Measurements from ENCODE around the gene FGF3.

DNA sequence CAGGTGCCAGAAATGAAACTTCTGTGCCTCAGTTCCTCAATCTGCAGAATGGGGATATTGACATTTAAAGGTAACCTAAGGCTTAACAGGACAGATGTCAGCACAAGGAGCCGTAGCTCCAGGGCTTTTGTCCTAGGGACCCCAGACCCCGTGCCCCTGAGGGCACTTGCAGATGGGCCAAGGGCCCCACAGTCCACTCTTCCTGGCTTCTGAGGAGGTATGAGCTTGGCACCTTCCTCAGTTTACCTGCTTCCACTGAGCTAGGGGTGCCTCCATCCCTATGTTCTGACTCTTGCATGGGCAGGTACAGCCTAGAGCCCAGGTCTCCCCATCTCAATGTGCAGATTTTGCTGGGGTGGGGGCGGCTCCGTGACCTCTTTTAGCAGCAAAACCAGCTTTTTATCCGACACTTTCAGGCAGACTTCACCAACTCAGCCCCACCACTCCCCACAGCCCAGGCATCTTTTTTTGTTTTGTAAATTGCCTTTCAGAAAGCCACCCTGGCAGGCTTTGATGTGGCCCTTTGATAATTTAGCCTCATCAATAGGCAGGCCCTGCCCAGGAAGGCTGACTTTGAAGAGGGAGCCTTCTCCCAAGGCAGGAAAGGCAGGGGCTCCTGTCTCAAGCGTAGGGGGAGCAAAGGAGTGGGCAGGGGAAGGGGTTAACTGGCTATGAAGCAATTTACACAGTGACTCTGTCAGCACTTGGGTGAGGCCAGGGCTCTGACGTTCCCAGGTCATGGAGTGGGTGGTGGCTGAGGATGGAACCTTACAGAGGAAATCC lies 23.7 kb upstream of the FGF3 start:
- TF ChIP-seq ZNF224 (CRISPR knock-in tag; IDR thresholded peaks at IDR 0.05) (no peak), MEF2D (tag; conservative IDR thresholded peaks at IDR 0.05; ENCODE audit: low read depth) (no peak), NCOA1 (IDR thresholded peaks at IDR 0.05; ENCODE audit: low read depth) (no peak), NFYB (IDR thresholded peaks at IDR 0.05; ENCODE audit: extremely low read depth, insufficient read length) (no peak), ELF4 (CRISPR knock-in tag; IDR thresholded peaks at IDR 0.05) (no peak), ZNF282 (CRISPR knock-in tag; IDR thresholded peaks at IDR 0.05) (no peak), TRIM24 (IDR thresholded peaks at IDR 0.05) (no peak)

Measured in K562 (cell line).